C4-2B (cell line): ENCODE data around the gene PTPN23.

Experiments
- CTCF ChIP-seq: fragments of 450-650 bp; conservative IDR thresholded peaks from 2 replicates; pipeline ENCODE4 v1.5.1; 2017; ENCODE audit warnings: mild to moderate bottlenecking
- ZFX ChIP-seq: fragments of 450-650 bp; IDR thresholded peaks from 2 replicates; pipeline ENCODE4 v1.6.1; 2017

GRCh38 chr3:47421741-47422649 lies 41.2 kb downstream of the PTPN23 start:
- TF ChIP-seq CTCF (no peak; the same call in 1 of the 2 replicates), ZFX (no peak)
